ENCODE data around the gene THSD8.

THSD8 gene

DNA sequence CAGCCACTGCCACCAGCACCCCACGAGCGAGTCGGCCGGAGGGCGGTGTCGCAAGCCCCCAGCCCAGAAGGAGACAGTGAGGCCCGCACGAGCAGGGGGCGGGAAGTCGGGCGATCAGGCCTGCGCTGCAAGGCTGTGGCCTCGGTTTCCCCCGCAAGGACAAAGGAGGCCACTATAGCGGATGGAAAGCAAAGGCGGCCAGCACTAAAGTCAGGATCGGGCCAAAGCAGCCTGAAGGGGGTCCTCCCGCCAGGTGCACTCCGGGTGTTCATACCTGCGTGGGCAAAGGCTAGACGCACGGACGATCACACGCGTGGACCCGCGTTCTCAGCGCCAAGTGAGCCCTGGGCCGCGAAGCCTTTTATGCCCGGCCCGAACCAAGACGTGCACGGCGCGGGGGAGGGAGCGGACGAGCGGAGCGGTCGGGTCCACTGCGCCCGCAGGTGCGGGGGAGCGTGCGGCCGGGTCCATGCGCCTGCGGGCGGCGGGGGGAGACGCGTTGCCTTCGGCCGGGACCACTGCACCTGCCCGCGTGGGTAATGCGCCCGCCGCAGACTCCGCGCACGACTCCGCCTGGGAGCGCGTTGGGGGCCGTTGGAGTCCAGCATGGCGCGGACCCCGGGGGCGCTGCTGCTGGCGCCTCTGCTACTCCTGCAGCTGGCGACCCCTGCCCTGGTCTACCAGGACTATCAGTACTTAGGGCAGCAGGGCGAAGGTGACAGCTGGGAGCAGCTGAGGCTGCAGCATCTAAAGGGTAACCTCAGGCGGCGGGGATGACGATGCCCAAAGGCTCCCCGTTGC, at the start of gene THSD8, which contains the start of gene PRDX2:
TSS of gene THSD8 (plus strand) at position 604 of the 801 bp plus-strand sequence. CDS start at position 607, 3 bp downstream.
TSS of gene PRDX2 (minus strand) at position 335 of the 801 bp plus-strand sequence. CDS start 539 bp downstream, outside the sequence.
- DNase-seq (ENCODE audit: low spot score) = peak; percentile 77

DNA sequence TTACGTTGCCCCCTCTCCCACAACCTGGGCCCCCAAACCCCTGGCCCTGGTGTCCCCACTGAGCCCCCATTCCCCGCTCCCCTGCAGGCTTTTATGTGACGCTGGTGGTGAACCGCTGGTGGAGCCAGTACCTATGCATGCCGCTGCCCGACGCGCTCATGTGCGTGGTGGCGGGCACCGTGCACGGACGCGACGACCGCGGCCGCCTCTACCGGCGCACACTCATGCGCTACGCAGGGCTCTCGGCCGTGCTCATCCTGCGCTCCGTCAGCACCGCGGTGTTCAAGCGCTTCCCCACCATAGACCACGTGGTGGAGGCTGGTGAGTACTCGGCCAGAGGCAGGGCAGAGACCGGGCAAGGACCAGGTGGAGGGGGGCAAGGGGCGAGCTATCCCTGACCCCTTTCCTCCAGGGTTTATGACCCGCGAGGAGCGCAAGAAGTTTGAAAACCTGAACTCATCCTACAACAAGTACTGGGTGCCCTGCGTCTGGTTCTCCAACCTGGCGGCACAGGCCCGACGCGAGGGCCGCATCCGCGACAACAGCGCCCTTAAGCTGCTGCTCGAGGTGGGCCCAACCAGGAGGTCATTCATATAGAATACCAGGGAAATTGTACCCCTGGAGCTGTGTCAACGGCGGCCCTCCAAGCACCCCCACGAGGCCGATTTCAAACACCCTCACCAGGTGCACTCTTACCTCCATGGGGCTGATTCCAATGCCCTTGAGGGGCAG, 47.2 kb upstream of the THSD8 start:
- no peak for DNase-seq (ENCODE audit: low spot score)

DNA sequence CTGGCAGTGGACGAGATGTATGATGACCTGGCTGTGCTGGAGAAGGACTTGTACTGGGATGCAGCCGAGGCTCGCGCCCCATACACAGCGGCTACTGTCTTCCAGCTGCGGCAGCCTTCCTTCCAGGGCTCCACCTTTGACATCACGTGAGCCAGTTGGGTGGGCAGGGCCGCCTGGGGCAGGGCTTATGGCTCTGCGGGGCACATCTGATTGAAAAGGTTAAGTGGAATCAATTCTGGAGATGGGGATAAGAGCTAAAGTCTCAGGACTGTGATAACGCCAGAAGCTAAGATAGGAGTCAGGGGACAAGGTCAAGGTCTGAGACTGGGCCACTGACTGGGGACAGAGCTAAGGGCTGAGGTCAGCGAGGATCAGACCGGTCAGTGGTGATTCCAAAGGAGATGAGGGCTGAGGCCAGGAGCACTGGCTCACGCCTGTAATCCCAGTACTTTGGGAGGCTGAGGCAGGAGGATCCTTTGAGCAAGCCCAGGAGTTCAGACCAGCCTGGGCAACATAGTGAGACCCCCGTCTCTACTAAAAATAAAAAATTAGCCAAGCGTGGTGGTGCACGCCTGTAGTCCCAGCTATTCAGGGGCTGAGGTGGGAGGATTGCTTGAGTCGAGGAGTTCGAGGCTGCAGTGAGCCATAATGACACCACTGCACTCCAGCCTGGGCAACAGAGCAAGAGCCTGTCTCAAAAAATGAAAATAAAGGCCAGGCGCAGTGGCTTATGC, 45.6 kb upstream of the THSD8 start:
- no peak for DNase-seq (ENCODE audit: low spot score)

DNA sequence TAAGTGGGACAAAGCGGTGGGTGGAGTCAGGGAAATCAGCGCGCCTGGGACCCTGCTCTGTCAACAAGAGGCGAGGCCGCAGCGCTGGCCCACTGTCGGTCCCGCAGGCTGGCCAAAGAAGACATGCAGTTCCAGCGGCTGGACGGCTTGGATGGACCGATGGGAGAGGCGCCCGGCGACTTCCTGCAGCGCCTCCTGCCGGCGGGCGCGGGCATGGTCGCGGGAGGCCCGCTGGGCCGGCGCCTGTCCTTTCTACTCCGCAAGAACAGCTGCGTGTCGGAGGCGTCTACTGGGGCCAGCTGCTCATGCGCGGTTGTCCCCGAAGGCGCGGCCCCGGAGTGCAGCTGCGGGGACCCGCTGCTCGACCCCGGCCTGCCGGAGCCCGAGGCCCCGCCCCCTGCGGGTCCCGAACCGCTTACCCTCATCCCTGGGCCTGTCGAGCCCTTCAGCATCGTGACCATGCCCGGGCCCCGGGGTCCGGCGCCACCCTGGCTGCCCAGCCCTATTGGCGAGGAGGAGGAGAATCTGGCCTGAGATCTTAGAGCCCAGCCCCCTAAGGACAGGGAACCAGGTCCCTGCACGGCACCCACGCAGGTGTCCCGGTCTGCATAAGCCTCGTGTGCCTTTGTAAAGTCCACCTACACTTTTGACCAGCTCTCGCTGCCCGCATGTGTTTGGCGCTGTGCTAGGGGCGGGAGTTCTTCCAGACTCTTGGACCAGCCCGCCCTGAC, 44.2 kb upstream of the THSD8 start:
- peak; percentile 81 for DNase-seq (ENCODE audit: low spot score)

DNA sequence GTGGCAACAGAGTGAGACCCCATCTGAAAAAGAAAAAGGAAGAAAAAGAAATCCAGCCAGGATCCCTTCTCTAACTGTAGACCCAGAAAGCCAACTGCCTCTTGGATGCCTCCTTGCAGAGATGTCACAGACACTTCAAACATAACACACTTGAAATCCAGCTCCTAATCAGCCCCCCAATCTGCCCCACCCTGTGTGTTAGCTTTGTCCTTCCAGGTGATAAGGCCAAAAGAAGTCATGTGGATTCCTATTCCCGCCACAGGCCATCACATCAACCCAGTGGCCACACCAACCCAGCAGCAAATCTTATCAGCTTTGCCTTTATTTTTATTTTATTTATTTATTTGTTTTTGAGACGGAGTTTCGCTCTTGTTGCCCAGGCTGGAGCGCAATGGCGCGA, 42.2 kb upstream of the THSD8 start:
- no peak for DNase-seq (ENCODE audit: low spot score)

DNA sequence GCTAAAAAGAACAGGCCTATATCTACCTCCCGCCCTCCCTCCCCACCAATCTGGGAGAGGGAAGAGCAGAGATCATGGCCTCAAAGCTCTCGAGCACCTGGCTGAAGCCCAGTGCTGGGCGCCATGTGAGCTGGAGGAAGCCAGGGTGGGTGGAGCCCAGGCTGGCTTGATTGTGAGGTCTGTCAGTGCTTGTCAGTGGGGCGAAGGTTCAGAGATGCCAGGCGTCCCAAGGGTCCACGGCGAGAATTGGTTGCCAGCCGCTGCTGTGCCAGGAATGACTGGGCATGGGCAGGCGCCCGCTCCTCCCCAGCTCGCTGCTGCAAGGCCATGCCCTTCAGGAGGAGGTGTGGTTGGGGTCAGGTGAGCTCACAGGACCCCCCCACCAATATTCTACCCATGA, 38.8 kb upstream of the THSD8 start:
- no peak for DNase-seq (ENCODE audit: low spot score)

DNA sequence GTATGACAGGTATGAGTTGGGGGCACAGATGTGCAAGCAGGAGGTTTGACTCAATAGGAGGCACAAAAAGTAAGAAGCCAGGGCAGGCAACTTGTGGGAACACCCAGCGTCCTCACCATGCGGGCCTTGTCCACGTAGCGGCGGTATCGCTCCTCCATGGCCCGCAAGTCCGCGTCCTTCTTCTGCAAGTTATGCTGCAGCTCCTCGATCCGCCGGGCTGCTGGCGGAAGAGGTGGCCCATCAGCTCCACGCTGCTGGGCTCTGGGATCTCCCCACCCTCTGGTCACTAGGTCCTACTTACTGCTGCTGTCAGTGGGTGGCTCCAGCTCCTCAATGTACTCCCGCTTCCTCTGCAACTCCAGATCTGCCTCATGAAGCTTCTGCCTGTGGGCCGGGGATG, 37.2 kb upstream of the THSD8 start:
- DNase-seq (ENCODE audit: low spot score) = no peak

DNA sequence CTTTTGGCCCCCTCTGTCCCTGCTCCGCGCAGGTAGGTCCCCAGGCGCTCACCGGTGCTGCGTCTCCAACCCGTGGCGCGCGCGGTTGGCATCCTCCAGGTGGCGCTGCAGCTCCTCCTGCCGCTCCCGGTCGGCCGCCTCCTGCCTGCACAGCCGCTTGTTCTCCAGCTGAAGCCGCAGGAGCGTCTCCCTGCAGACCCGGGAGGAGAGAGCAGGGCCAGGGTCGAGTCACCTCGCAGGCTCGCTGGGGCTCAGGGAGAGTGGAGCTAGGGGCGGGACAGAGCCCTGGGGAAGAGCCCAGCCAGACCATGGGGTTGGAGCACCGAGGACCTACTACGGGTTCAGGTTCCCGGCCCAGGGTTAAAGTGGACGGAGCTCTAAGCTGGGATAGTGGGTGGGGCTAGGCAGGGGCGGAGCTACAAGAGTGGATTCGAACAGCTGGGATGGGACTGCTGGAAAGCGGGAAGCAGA, 35.8 kb upstream of the THSD8 start:
- DNase-seq (ENCODE audit: low spot score) = peak; percentile 69

DNA sequence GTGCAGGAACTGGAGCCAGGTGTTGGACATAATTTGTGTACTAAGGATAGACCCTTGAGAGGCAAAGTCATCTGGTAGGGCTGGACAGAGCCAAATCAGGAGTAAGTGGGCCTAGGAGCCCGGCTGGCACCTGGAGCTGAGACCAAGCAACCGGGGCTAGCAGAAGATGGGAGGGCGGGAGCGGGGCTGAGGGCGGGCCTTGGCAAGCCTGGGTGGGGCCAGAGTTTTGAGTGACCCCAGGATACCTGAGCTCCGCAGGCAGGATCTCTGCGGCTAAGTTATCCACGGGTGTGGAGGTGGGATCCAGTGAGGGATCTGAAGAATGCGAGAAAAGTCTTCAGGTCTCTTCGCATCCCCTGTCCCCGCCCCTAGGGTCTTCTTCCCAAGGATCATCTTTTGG, 34.7 kb upstream of the THSD8 start:
- DNase-seq (ENCODE audit: low spot score) = no peak

DNA sequence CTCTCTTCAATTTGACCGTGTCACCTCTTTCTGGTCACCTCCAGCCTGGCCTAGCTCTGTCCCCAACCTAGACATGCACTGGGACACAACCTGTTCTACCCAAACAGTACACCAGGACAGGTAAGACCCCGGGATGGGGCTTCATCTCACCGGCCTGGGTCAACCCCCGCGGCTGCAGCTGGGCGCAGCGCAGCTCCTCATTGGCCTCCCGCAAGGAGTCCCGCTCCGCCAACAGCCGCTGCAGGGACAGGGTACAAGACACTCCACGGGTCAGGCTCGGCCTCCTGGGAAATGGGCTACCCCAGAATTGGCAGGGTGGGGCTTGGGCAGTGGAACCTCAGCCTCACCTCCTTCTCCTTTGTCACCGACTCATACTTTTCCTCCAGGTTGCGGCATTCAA, 34.2 kb upstream of the THSD8 start:
- DNase-seq (ENCODE audit: low spot score) = no peak

DNA sequence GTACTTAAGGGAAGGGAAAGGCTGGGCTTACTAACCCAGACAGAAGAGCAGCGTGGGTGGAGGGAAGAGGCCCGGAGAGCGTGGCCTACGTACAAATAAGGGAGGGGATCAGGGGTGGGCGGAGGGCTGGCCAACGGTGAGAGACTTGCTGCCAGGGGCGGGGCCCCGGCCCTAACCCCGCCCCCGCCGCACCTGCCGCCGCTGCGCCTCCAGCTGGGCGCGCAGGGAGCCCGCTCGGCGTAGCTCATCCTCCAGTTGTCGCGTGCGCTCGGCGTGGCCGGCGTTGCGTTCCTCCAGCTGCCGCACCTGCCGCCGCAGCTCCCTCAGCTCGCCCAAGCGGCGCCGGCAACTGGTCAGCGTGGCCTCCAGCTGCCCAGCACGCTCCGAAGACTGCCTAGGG, 32.2 kb upstream of the THSD8 start:
- peak; percentile 86 for DNase-seq (ENCODE audit: low spot score)

DNA sequence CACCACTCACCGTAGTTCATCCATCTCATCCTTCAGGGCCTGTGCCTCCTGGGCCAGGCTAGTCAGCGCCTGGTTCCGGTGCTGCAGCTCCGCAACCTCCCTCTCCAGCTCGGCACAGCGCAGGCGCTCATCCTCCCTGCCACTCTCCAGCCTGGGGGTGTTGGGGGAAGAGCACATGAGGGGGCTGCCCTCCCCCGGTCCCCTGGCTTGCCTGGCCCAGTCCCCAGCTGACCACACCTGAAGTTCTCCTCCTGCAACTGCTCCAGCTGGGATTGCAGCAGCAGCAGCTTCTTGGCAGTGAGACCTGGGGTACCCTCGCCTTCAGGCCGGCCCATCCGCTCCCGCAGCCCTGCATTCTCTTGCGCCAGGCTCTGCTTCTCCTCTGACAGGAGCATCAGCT, 30.9 kb upstream of the THSD8 start:
- DNase-seq (ENCODE audit: low spot score) = no peak

DNA sequence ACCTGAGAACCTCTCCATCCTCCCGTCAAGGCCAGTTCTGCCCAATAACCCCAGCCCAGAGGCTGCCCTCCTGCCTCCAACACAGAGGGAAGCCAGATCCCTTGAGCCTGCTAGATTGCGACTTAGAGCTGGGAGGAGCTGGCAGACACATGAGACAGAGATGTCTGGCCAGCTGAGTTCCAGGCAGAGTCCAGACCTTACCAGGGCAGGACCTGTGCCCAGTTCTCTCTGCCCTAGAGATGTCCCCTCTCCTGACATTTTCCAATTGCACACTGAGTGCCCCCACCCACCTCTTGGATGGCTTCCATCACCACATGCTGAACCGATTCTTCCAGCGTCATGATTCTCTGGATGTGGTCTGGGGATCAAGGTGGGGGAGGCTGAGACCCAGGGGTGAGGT, 29.5 kb upstream of the THSD8 start:
- no peak for DNase-seq (ENCODE audit: low spot score)

DNA sequence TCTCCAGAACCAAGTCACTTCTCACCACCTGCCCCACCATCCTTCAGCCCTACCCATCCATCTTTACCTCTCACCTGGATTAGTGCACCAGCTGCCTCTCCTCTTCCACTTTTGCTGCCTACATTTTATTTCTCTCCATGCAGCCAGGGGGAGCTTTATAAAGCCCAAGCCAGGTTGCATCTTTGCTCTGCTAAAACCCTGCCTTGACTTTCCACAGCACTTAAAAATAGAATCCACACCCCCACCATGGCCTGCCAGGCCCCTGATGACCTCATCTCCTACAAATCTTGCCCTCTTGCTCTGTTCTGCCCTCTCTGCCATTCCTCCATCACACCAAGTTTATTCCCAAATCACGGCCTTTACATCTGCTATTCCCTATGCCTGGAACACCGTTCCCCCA, 28.3 kb upstream of the THSD8 start:
- no peak for DNase-seq (ENCODE audit: low spot score)

DNA sequence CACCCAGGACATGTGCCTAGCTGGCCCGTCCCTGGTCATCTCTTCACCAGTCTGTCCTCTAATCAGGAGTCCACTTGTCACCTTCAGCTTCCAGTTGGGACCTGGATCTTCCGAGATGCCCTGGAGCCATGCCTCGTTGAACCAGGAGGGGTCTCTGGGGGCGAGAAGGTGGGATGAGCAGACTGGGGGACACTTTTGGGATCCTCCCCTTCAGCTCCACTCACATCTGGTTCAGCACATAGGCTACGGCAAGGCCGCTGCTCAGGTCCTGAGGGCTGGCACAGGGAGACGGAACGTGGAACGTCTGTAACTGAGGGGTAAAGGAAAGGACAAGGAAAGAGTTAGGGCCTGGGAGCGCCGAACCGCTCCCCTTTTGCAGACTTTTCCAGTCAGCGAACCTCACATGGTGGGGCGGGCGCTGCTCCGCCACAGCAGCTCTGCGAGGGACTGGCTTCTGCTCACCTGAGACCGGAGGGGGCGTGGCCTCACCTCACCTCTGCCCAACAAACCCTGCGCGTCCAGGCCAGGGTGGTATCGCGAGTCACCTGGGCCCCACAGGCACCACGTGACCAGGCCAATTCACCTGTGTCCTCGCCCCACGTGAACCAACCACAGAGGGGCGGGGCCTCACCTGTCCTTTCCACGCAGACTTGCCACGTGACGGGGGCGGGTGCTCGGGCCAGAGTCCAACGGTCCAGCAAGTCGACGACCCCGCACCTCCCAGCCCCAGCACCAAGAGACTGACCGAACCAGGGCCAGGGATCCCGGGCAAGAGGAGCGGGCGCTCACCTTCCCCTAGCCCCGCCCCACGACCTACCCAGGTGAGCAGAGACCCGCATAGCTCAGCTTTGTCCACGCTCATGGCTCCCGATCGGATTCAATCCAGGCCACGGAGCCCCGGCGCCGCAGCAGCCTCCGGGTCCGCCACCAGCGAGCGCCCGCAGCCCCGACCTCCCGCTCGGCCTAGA, 27.0 kb upstream of the THSD8 start, which contains the start of gene HOOK2:
TSS of gene HOOK2 (minus strand) at position 965 of the 968 bp plus-strand sequence. CDS start at position 862, 103 bp downstream.
- no peak for DNase-seq (ENCODE audit: low spot score)

DNA sequence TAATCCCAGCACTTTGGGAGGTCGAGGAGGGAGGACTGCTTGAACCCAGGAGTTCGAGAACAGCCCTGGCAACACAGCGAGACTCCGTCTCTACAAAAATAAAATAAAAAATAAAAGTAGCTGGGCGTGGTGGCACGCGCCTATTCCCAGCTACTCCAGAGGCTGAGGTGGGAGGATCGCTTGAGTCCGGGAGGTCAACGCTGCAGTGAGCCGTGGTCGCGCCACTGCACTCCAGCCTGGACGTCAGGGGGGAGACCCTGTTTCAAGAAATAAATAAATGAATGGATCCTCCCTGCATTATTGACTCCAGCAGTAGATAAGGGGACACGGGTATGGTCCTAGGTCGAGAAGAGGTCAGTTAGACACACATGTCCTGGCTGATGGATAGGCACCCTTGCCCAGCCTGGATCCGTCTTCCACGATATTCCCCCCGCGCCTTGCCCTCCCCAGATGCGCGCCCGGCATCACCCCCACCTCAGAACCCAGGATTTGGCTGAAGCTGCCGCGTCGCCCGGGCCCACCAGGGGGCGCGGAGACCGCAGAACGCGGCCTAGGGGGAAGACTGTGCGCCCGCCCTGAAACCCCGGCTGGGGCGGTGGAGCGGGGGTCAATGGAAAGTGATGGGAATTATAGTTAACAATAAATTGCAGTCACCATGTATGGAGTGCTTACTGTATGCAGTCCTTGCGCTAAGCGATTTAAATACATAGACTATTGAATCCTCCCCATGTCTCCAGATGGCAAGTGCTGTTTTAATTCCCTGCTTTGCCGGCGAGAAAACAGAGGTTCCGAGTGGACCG, 24.5 kb upstream of the THSD8 start:
- peak; percentile 83 for DNase-seq (ENCODE audit: low spot score)

DNA sequence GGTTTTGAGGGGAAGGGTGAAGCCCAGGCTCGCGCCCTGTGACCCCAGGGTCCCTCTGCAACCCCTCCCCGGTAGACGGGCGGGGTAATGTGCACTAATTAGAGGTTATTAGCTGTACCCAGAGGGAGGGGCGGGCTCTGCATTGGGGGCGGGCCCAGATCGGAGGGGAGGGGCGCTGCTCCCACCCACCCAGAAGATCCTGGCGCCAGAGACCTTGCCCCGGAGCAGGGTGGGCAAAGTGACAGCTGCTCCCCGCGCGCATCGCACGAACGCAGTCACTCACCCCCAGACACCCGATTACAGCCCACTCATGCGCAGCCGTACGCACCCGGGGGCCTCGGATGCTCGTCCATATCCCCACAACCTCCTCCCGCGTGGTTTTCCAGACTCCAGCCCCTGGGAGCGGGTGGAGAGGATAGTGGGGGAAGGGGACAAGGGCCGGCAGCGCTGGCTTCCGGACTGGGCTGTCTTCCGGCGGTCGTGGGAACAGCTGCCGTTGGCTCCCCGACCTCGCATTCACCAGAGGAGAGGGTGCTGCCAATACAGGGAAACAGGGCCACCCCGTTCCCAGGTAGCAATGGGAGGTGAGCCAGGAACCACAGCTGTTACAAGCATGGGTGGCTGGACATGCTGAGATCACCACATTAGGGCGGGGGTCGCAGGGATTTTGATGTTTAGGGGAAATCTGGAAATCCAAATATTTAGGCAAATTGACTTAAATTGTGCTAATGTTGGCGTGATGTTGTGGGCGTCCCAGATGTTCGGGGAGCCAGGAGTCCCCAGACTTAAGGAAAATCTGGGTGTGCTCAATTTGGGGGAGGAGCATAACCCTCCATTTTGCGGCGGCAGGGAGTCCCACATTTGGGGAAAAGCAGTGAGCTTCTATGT, 23.6 kb upstream of the THSD8 start:
- DNase-seq (ENCODE audit: low spot score) = no peak

DNA sequence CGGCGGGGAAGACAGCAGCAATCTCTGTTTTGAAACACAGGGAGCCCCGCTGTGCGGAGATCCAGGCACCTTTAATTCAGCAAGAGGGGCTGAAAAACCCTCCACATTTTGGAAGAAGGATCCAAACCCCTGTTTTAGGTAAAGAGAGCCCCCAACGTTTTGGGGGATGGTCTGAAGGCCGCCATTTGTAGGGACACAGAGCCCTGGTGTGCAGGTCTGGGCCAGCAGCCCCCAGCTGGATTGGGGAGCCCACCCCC, 23.0 kb upstream of the THSD8 start:
- DNase-seq (ENCODE audit: low spot score) = no peak

Data from germinal center (tissue), 1 donor.